ENCODE results near the gene BCAS4.

DNA sequence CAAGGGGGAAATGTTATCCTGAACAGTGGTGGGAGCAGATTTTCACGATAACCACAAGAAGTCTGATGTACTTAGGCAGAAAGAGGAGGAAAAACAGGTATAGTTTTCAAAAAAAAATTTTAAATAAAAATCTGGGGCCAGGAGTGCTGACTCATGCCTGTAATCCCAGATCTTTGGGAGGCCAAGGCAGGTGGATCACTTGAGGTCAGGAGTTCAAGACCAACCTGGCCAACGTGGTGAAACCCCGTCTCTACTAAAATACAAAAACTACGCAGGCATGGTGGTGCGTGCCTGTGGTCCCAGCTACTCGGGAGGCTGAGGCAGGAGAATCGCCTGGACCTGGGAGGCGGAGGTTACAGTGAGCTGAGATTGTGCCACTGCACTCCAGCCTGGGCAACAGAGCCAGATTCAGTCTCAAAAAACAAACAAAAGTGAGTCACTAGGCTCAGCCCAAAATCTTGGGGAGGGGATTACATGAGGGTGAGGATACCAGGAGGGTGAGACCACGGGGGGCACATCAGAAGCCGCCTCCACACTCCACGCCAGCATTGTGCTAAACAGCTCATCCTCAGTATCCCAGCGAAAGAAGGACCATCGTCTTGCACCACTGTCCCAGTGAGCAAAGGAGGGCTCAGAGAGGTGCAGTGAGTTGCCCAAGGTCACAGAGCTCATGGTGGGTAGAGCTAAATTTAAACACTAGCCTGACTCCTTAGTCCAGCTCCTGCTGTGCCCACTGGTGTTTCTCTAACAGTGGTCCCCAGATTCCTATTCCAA is 33.7 kb downstream of the BCAS4 start:
- TF ChIP-seq, protein P1, sequence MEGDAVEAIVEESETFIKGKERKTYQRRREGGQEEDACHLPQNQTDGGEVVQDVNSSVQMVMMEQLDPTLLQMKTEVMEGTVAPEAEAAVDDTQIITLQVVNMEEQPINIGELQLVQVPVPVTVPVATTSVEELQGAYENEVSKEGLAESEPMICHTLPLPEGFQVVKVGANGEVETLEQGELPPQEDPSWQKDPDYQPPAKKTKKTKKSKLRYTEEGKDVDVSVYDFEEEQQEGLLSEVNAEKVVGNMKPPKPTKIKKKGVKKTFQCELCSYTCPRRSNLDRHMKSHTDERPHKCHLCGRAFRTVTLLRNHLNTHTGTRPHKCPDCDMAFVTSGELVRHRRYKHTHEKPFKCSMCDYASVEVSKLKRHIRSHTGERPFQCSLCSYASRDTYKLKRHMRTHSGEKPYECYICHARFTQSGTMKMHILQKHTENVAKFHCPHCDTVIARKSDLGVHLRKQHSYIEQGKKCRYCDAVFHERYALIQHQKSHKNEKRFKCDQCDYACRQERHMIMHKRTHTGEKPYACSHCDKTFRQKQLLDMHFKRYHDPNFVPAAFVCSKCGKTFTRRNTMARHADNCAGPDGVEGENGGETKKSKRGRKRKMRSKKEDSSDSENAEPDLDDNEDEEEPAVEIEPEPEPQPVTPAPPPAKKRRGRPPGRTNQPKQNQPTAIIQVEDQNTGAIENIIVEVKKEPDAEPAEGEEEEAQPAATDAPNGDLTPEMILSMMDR (IDR thresholded peaks at IDR 0.05) = no peak
- no peak for TF ChIP-seq POLR2A (IDR thresholded peaks at IDR 0.05)

All from esophagus squamous epithelium (tissue), 4 donors.